GM12878 (cell line): ENCODE results near the gene CSRP1. TPM values are rescaled to one million over a fixed set of nuclear protein-coding genes. Genes with fewer than 3 reads are reported as not detected.

Experiments used
- ATAC-seq: fragments of 200-7000 bp; cut with Tn5 transposase; 3 replicates; pipeline ENCODE4 v1.9.1; 2020; ENCODE audit warnings: mild to moderate bottlenecking, moderate library complexity
- BruUV-seq: library from RNA; stranded (reverse); fragments of 400-500 nt; replicated peaks from 2 replicates; lab custom pipeline; 2021; lab: Mats Ljungman, UMichigan
- CTCF ChIA-PET: fragments of 300-600 bp; sonication (Branson Sonifier 250); formaldehyde crosslinking; extraction: SDS; loops from one replicate; lab custom pipeline; 2021; ENCODE audit warnings: inconsistent platforms; lab: Yijun Ruan, JAX
- POLR2A ChIA-PET: fragments of 350-600 bp; formaldehyde crosslinking; extraction: SDS; loops from one replicate; lab custom pipeline; 2021; ENCODE audit warnings: inconsistent platforms; lab: Charles Lee
- RAD21 ChIA-PET: fragments of 300-600 bp; sonication (Branson Sonifier 250); formaldehyde crosslinking; loops from one replicate; lab custom pipeline; 2023; ENCODE audit warnings: antibody characterized with exemption; ENCODE audit not compliant: unreplicated experiment; lab: Charles Lee
- SMC1A ChIA-PET: fragments of 300-600 bp; sonication (Branson Sonifier 250); formaldehyde crosslinking; loops from one replicate; lab custom pipeline; 2023; ENCODE audit not compliant: unreplicated experiment, uncharacterized antibody; lab: Charles Lee
- DNase-seq: peaks from one replicate; pipeline ENCODE4 v3.0.0-alpha.2; 2011; ENCODE audit warnings: low read depth, low spot score
- FAIRE-seq: peaks from 3 replicates; lab custom pipeline; 2011; peaks lifted over from hg19 to GRCh38; lab: Jason Lieb, UNC
- H2AFZ ChIP-seq: 2 replicates; pipeline ENCODE4 v1.6.0; 2011; ENCODE audit warnings: low read depth, low read length, control low read depth; ENCODE audit not compliant: control insufficient read depth
- H3K27ac ChIP-seq: 2 replicates; pipeline ENCODE4 v1.5.1; 2011; ENCODE audit warnings: control low read depth; ENCODE audit not compliant: control insufficient read depth, insufficient read depth
- H3K27me3 ChIP-seq, 2 experiments: replicated peaks in 1 of 2; 2 replicates each; pipeline versions ENCODE4 v1.6.0 to v1.6.1; 2011; ENCODE audit warnings: low read length in 1 of 2; ENCODE audit not compliant: control insufficient read depth in 2 of 2, insufficient read depth in 2 of 2
- H3K36me3 ChIP-seq, 2 experiments: 2 replicates each; pipeline ENCODE4 v1.5.1; 2011; ENCODE audit warnings: low read length in 1 of 2; ENCODE audit not compliant: control insufficient read depth in 2 of 2, insufficient read depth in 2 of 2
- H3K4me1 ChIP-seq: 2 replicates; pipeline ENCODE4 v1.6.1; 2011; ENCODE audit warnings: mild to moderate bottlenecking, low read length, moderate library complexity, mixed read lengths; ENCODE audit not compliant: control insufficient read depth, insufficient read depth
- H3K4me2 ChIP-seq: 2 replicates; pipeline ENCODE4 v1.6.0; 2011; ENCODE audit warnings: control low read depth; ENCODE audit not compliant: control insufficient read depth, insufficient read depth
- H3K4me3 ChIP-seq: fragments of 200-600 bp; sonication (generic); 2 replicates; pipeline ENCODE4 v1.5.1; 2016
- H3K79me2 ChIP-seq: 2 replicates; pipeline ENCODE4 v1.6.0; 2011; ENCODE audit warnings: low read length; ENCODE audit not compliant: control insufficient read depth, insufficient read depth
- H3K9ac ChIP-seq: 2 replicates; pipeline ENCODE4 v1.8.0; 2011; ENCODE audit warnings: low read length, control low read depth, mixed read lengths; ENCODE audit not compliant: control insufficient read depth, insufficient read depth
- H3K9me3 ChIP-seq: replicated peaks from 3 replicates; pipeline ENCODE4 v1.5.1; 2011; ENCODE audit warnings: mild to moderate bottlenecking, low read length; ENCODE audit not compliant: control insufficient read depth, insufficient read depth
- H4K20me1 ChIP-seq: 2 replicates; pipeline ENCODE4 v1.6.0; 2011; ENCODE audit not compliant: control insufficient read depth, insufficient read depth
- CHD4 ChIP-seq: fragments of 200-600 bp; sonication (generic); IDR thresholded peaks from 2 replicates; pipeline ENCODE4 v1.6.1; 2016; ENCODE audit warnings: mild to moderate bottlenecking
- CREM ChIP-seq: IDR thresholded peaks from 2 replicates; pipeline ENCODE4 v1.6.1; 2014; ENCODE audit warnings: antibody characterized with exemption, low read depth
- MEF2A ChIP-seq: IDR thresholded peaks from 2 replicates; pipeline ENCODE4 v1.6.1; 2011; ENCODE audit warnings: low read depth, mild to moderate bottlenecking, low read length, moderate library complexity; ENCODE audit not compliant: insufficient read depth
- MTA2 ChIP-seq: fragments of 450-650 bp; IDR thresholded peaks from 2 replicates; pipeline ENCODE4 v1.6.1; 2016; ENCODE audit warnings: low read depth, mild to moderate bottlenecking, moderate library complexity
- PAX5 ChIP-seq: IDR thresholded peaks from 2 replicates; pipeline ENCODE4 v1.6.1; 2011; ENCODE audit warnings: low read depth, low read length, borderline replicate concordance
- PAX8 ChIP-seq: fragments of 450-650 bp; IDR thresholded peaks from 2 replicates; pipeline ENCODE4 v1.6.1; 2017; ENCODE audit warnings: mild to moderate bottlenecking, moderate library complexity
- RELB ChIP-seq: fragments of 450-650 bp; IDR thresholded peaks from 2 replicates; pipeline ENCODE4 v1.6.1; 2017; ENCODE audit warnings: low read depth, mild to moderate bottlenecking, moderate library complexity
- SIN3A ChIP-seq: IDR thresholded peaks from 2 replicates; pipeline ENCODE4 v1.6.1; 2012; ENCODE audit warnings: low read depth, low read length, improper control_type of control experiment
- SP1 ChIP-seq: IDR thresholded peaks from one replicate; pipeline ENCODE4 v1.6.1; 2011; ENCODE audit warnings: low read depth, low read length
- SREBF2 ChIP-seq: IDR thresholded peaks from 2 replicates; pipeline ENCODE4 v1.6.1; 2012; ENCODE audit warnings: mild to moderate bottlenecking, low read length
- SRF ChIP-seq, 2 experiments: IDR thresholded peaks; 2 replicates each; pipeline ENCODE4 v1.6.1; 2011; ENCODE audit warnings: low read depth in 2 of 2, low read length in 2 of 2, mild to moderate bottlenecking in 1 of 2, moderate library complexity in 1 of 2
- STAT1 ChIP-seq: fragments of 450-650 bp; conservative IDR thresholded peaks from 2 replicates; pipeline ENCODE4 v1.6.1; 2014; ENCODE audit warnings: antibody characterized with exemption, mild to moderate bottlenecking
- SUPT20H ChIP-seq: IDR thresholded peaks from 2 replicates; pipeline ENCODE4 v1.6.1; 2011; ENCODE audit warnings: low read depth, mild to moderate bottlenecking, low read length, moderate library complexity, borderline replicate concordance; ENCODE audit not compliant: control insufficient read depth
- USF1 ChIP-seq: IDR thresholded peaks from 2 replicates; pipeline ENCODE4 v1.6.1; 2011; ENCODE audit warnings: borderline replicate concordance, low read depth, mild to moderate bottlenecking, moderate library complexity, mixed read lengths, low read length; ENCODE audit not compliant: insufficient read depth; ENCODE audit errors: extremely low read length
- ZNF24 ChIP-seq: fragments of 450-650 bp; IDR thresholded peaks from 2 replicates; pipeline ENCODE4 v1.6.1; 2017; ENCODE audit warnings: antibody characterized with exemption, mild to moderate bottlenecking
- WGBS: methylation state at CpG from one replicate; pipeline ENCODE4 v1.1.6; 2016; ENCODE audit warnings: low lambda C conversion rate; ENCODE audit not compliant: insufficient replicate concordance, insufficient coverage; ENCODE audit errors: missing lambda C conversion rate; 5-methylcytosine and 5-hydroxymethylcytosine counted together
- in situ Hi-C: fragments of 300-500 bp; cut with MboI; formaldehyde crosslinking; loops from 9 replicates; pipeline ENCODE4 v1.14.3; 2018; ENCODE audit warnings: mixed read lengths
- intact Hi-C: fragments of 100-400 bp; cut with micrococcal nuclease; formaldehyde crosslinking; loops from one replicate; pipeline ENCODE4 v1.14.2; 2022; ENCODE audit not compliant: unreplicated experiment
- polyA plus RNA-seq, 11 experiments: library from polyadenylated mRNA; depleted of rRNA in 4 of 11; unstranded in 6 of 11; stranded (reverse) in 5 of 11; fragments of >200 nt; fragmentation: Nextera tagmentation in 4 of 11; fragmentation: Illumina TruSeq in 1 of 11; extraction: Ambion mirVana in 4 of 11; extraction: Trizol in 1 of 11; gene quantifications; 1 replicate in 1 of 11; 2 replicates in 10 of 11; pipeline versions ENCODE4 v1.2.1 to v1.2.3, GENCODE V29; 2011 to 2016; ENCODE audit warnings: inconsistent platforms in 2 of 11, missing spikeins in 2 of 11, low read depth in 1 of 11
- total RNA-seq, 4 experiments: library from RNA; depleted of rRNA in 3 of 4; stranded (reverse); fragments of >200 nt in 3 of 4; fragmentation: Illumina TruSeq in 1 of 4; extraction: Trizol in 1 of 4; gene quantifications; 2 replicates each; pipeline versions ENCODE4 v1.2.1 to v1.2.3, GENCODE V29; 2013 to 2021
- TF ChIP-seq, protein P1 (sequence below): fragments of 150-350 bp; IDR thresholded peaks from 2 replicates; pipeline ENCODE4 v1.6.1; 2016; ENCODE audit warnings: low read depth, low read length

The CSRP1 gene
- total and polyA plus RNA-seq, 10 of the 15 experiments (the other 5 are each of a cell fraction or from before 2014, with no cell fraction given), result 23.4 to 99.2 (median 80.7) TPM

- TF ChIP-seq STAT1, result no peak
These were observed 37.1 kb upstream of the CSRP1 start (continued) for GRCh38 chr1:201543871-201544642.

DNA sequence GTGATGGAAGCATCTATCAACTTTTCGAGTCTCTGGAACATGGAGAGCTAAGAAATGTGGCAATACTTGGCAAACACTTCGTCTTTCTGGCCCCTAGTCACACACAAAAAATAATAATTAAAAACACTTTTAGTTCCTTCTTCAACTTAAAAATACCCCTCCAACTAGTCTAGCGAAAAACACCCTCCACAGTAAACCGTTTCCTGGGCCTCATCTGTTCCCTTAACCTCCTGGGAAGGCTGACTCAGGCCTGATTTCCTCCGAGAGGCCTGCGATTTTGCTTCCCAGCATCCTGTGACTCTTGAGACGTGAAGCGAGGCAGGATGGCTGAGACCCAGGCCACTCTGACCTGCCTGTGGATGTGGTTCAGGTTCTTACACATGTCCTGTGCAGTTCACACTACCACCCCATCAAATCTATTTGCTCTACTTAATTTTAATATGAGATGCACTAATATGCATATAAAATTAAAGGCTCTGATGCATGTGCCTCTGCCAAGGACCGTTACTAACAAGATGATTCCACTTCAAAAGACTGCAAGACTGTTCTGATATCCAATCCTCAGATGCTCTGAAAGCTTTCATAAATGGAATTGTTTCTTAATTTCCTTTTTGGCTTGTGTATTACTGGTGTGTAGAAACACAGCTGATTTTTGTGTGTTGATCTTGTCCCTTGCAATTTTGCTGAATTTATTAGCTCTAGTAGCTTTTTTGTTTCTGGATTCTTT is 35.5 kb upstream of the CSRP1 start:
- no peaks in the 10 kb centered on the region for H3K4me1 ChIP-seq
- no peaks in the 10 kb centered on the region for H3K79me2 ChIP-seq
- RAD21 ChIA-PET, result no interaction called here
- ATAC-seq, result no peak
- CTCF ChIA-PET, result interaction anchor here (0.7 to 5.1 kb wide), 5 partner anchors 11 to 1488 kb away, joined by 3 to 25 read pairs (median 3); no protein-coding TSS in a partner anchor
- POLR2A ChIA-PET, result interaction anchor here (0.6 kb wide), 1 partner anchor 106 kb away, joined by 4 read pairs; no protein-coding TSS in a partner anchor
- no peaks in the 10 kb centered on the region for H3K9me3 ChIP-seq
- no peaks in the 10 kb centered on the region for H4K20me1 ChIP-seq
- peaks cover 13 to 26% of the 10 kb centered on the region in 2 experiments for H3K27me3 ChIP-seq
- WGBS, result 55% methylated on average over 9 of the region's 9 CpGs
- H3K4me2 ChIP-seq, result no peak overlapping the region
- TF ChIP-seq SRF (IDR thresholded peaks at IDR 0.05; ENCODE audit: low read depth in 2 of 2, low read length in 2 of 2) (no peak), USF1 (no peak), CHD4 (no peak), PAX8 (no peak), SREBF2 (no peak), RELB (no peak), MEF2A (no peak), SUPT20H (no peak), SP1 (no peak), CREM (no peak), MTA2 (no peak), ZNF24 (no peak), PAX5 (no peak), SIN3A (no peak)
- TF ChIP-seq, protein P1, sequence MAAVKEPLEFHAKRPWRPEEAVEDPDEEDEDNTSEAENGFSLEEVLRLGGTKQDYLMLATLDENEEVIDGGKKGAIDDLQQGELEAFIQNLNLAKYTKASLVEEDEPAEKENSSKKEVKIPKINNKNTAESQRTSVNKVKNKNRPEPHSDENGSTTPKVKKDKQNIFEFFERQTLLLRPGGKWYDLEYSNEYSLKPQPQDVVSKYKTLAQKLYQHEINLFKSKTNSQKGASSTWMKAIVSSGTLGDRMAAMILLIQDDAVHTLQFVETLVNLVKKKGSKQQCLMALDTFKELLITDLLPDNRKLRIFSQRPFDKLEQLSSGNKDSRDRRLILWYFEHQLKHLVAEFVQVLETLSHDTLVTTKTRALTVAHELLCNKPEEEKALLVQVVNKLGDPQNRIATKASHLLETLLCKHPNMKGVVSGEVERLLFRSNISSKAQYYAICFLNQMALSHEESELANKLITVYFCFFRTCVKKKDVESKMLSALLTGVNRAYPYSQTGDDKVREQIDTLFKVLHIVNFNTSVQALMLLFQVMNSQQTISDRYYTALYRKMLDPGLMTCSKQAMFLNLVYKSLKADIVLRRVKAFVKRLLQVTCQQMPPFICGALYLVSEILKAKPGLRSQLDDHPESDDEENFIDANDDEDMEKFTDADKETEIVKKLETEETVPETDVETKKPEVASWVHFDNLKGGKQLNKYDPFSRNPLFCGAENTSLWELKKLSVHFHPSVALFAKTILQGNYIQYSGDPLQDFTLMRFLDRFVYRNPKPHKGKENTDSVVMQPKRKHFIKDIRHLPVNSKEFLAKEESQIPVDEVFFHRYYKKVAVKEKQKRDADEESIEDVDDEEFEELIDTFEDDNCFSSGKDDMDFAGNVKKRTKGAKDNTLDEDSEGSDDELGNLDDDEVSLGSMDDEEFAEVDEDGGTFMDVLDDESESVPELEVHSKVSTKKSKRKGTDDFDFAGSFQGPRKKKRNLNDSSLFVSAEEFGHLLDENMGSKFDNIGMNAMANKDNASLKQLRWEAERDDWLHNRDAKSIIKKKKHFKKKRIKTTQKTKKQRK, result no peak
- TF ChIP-seq, all 136 proteins: peak for 0
- Histone ChIP-seq H3K4me3 (no peak overlapping the region), H2AFZ (no peak overlapping the region), H3K27ac (no peak overlapping the region), H3K9ac (no peak overlapping the region), H3K36me3 (no peaks in the 10 kb centered on the region)
- no peak for FAIRE-seq
- BruUV-seq, result no TSS peak
- in situ Hi-C loops, result no loop called here
- SMC1A ChIA-PET, result no interaction called here
- no peak for DNase-seq
- intact Hi-C loops, result no loop called here
